Gastrocnemius medialis (tissue), 4 donors: Measurements from ENCODE around the gene DCLK2. TPM values are rescaled to one million over a fixed set of nuclear protein-coding genes. Genes with fewer than 3 reads are reported as not detected.

Source experiments
- ATAC-seq, 2 donors: fragments of 150-250 bp; one replicate each; pipeline ENCODE4 v1.9.1; 2016
- DNase-seq, 2 donors: peaks; one replicate each; pipeline ENCODE4 v3.0.0-alpha.2; 2019
- H3K27ac ChIP-seq, 4 donors: fragments of 200-600 bp; sonication (generic); 1 replicate in 1 of 4; 2 replicates in 3 of 4; pipeline ENCODE4 v1.5.1; 2016 to 2018; ENCODE audit warnings: mild to moderate bottlenecking in 2 of 4, moderate library complexity in 1 of 4
- H3K27me3 ChIP-seq, 3 donors: fragments of 200-600 bp; sonication (generic) in 2 of 3; 1 replicate in 1 of 3; 2 replicates in 2 of 3; pipeline versions ENCODE4 v1.5.1 to v1.6.0; 2016 to 2019; ENCODE audit warnings: mild to moderate bottlenecking in 1 of 3, moderate library complexity in 1 of 3
- H3K36me3 ChIP-seq, 2 donors: fragments of 200-600 bp; sonication (generic) in 1 of 2; one replicate each; pipeline ENCODE4 v1.5.1; 2017 to 2018
- H3K4me1 ChIP-seq, 2 donors: fragments of 200-600 bp; sonication (generic) in 1 of 2; one replicate each; pipeline ENCODE4 v1.5.1; 2016 to 2017; ENCODE audit warnings: mild to moderate bottlenecking in 2 of 2
- H3K4me3 ChIP-seq, 4 donors: fragments of 200-600 bp; sonication (generic) in 3 of 4; 1 replicate in 1 of 4; 2 replicates in 3 of 4; pipeline ENCODE4 v1.5.1; 2016 to 2019; ENCODE audit warnings: mild to moderate bottlenecking in 2 of 4
- H3K9me3 ChIP-seq, 3 donors: fragments of 200-600 bp; sonication (generic) in 2 of 3; 1 replicate in 1 of 3; 2 replicates in 2 of 3; pipeline ENCODE4 v1.5.1; 2016 to 2019
- POLR2A ChIP-seq, 2 donors: fragments of 450-650 bp; IDR thresholded peaks; one replicate each; pipeline ENCODE4 v1.6.1; 2017; ENCODE audit warnings: antibody characterized with exemption in 2 of 2, mild to moderate bottlenecking in 2 of 2, moderate library complexity in 2 of 2
- in situ Hi-C, 4 donors: fragments of 200-750 bp; cut with MboI; loops; one replicate each; pipeline versions ENCODE4 v1.15.0 to v1.8.0; 2017; ENCODE audit warnings: low sequenced_read_pairs in 4 of 4
- intact Hi-C: fragments of 100-400 bp; cut with DNase I; formaldehyde crosslinking; loops from one replicate; pipeline ENCODE4 v1.15.1; 2023; ENCODE audit warnings: low total_unique reads
- total RNA-seq, 4 donors: library from RNA; depleted of rRNA; stranded (reverse); fragments of >200 nt; gene quantifications; one replicate each; pipeline versions ENCODE4 v1.1.0 to v1.2.3, GENCODE V29; 2016
- TF ChIP-seq, protein P1 (sequence below), 5 experiments: fragments of 450-650 bp in 3 of 5; fragments of 200-600 bp in 2 of 5; sonication (generic) in 2 of 5; IDR thresholded peaks in 4 of 5; conservative IDR thresholded peaks in 1 of 5; 1 replicate in 4 of 5; 2 replicates in 1 of 5; pipeline ENCODE4 v1.5.1; 2016 to 2019; ENCODE audit warnings: antibody characterized with exemption in 5 of 5, mild to moderate bottlenecking in 3 of 5, moderate library complexity in 3 of 5

DCLK2 gene
- total RNA-seq, 4 donors from 2014 or later, result 0.29 to 0.97 (median 0.47) TPM

DNA sequence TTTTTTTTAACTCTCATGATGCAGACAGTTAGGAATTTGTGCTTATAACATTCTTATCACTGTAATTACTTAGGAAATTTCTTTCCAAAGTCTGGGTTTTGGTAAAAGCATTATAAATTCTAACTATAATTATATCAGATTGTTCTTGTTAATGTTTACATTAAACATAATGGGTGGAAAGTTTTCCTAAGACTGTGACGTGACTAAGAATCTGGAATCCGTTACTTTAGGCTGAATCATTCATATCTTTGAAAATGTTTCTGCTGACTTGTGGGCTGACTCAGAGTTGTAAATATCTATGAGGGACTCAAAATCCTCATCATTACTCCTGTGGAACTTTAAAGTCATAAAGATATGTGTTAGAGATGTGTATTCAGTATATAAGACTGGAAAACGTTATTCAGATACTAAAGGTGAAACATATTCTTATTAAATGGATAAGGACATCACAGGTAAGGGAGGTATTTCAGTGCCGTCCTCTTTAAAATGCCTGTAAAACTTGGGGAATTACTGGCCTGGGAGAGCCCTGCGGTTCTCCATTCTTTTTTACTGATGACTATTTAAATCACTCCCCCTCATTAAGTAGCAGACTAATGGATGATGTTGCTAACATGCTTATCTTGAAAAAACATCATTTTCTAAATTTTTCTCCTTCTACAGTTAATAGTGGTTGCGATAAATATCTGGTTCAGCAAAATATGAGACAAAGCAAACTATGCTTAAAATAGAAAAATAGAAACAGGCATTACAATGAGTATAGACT is 159.0 kb downstream of the DCLK2 start:
- DNase-seq (no peak), ATAC-seq (no peak)
- Histone ChIP-seq H3K9me3 (no peaks in the 10 kb centered on the region), H3K36me3 (no peaks in the 10 kb centered on the region), H3K27ac (no peak overlapping the region), H3K4me3 (no peak overlapping the region), H3K4me1 (no peaks in the 10 kb centered on the region), H3K27me3 (no peaks in the 10 kb centered on the region)
- intact Hi-C loops (no loop called here), in situ Hi-C loops (no loop called here)
- no peak for TF ChIP-seq POLR2A (IDR thresholded peaks at IDR 0.05)
- TF ChIP-seq, protein P1, sequence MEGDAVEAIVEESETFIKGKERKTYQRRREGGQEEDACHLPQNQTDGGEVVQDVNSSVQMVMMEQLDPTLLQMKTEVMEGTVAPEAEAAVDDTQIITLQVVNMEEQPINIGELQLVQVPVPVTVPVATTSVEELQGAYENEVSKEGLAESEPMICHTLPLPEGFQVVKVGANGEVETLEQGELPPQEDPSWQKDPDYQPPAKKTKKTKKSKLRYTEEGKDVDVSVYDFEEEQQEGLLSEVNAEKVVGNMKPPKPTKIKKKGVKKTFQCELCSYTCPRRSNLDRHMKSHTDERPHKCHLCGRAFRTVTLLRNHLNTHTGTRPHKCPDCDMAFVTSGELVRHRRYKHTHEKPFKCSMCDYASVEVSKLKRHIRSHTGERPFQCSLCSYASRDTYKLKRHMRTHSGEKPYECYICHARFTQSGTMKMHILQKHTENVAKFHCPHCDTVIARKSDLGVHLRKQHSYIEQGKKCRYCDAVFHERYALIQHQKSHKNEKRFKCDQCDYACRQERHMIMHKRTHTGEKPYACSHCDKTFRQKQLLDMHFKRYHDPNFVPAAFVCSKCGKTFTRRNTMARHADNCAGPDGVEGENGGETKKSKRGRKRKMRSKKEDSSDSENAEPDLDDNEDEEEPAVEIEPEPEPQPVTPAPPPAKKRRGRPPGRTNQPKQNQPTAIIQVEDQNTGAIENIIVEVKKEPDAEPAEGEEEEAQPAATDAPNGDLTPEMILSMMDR (IDR thresholded peaks at IDR 0.05 in 4 of 5, conservative IDR thresholded peaks at IDR 0.05 in 1 of 5), result no peak

DNA sequence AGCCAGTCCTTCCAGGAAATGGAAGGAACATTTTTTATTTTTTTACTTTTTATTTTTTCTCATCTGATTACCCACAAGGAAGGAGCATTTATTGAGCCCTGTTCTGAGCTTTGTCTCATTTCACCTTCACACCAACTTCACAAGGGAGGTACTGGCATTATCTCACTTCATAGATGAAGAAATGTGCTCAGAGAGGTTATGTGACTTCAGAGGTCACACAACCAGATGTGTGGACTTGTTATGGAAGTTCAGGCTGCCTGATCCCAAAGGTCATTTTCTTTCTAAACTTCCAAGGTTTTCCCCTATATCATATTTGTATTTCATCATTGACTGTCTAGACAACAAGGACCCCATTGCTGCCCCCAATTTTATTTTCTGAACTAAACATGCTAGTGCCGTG is 160.3 kb downstream of the DCLK2 start:
- Histone ChIP-seq H3K27ac (no peak overlapping the region), H3K36me3 (no peaks in the 10 kb centered on the region), H3K4me3 (no peak overlapping the region), H3K9me3 (no peaks in the 10 kb centered on the region), H3K27me3 (no peaks in the 10 kb centered on the region), H3K4me1 (no peaks in the 10 kb centered on the region)
- TF ChIP-seq POLR2A (IDR thresholded peaks at IDR 0.05), result no peak
- TF ChIP-seq, protein P1 (IDR thresholded peaks at IDR 0.05 in 4 of 5, conservative IDR thresholded peaks at IDR 0.05 in 1 of 5), result no peak
- no peak for DNase-seq
- intact Hi-C loops, result no loop called here
- in situ Hi-C loops, result no loop called here
- no peak for ATAC-seq

DNA sequence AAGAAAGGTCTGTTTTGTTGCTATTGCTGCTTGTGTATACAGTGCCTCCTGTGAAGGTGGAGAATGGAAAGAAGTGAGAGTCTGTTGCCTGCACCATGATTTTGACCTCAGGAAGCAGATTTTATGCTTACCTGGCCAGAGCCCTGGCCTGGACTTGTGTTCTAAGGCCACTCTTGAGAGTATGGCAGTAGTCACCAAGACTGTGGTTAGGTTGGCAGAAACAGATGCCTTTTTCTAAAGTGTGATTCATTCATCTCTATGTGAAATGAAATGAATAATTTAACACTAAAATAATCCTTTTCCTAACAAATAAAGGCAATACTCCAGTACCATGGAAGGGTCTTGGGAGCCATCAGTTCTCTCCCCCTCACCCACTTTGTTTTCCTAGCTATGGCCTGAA is 161.8 kb downstream of the DCLK2 start:
- ATAC-seq (no peak), DNase-seq (no peak)
- no peaks in the 10 kb centered on the region for H3K36me3 ChIP-seq
- intact Hi-C loops, result loop anchor here (5.0 kb wide), 1 partner anchor 258 kb away; no protein-coding TSS in a partner anchor
- H3K9me3 ChIP-seq, result no peaks in the 10 kb centered on the region
- no peak overlapping the region for H3K27ac ChIP-seq
- TF ChIP-seq POLR2A (IDR thresholded peaks at IDR 0.05), result no peak
- TF ChIP-seq, protein P1 (IDR thresholded peaks at IDR 0.05 in 4 of 5, conservative IDR thresholded peaks at IDR 0.05 in 1 of 5), result no peak
- no peaks in the 10 kb centered on the region for H3K27me3 ChIP-seq
- in situ Hi-C loops, result loop anchor here in 1 of 4 donors (10.0 kb wide), 1 partner anchor 235 kb away; no protein-coding TSS in a partner anchor
- no peaks in the 10 kb centered on the region for H3K4me1 ChIP-seq
- no peak overlapping the region for H3K4me3 ChIP-seq

DNA sequence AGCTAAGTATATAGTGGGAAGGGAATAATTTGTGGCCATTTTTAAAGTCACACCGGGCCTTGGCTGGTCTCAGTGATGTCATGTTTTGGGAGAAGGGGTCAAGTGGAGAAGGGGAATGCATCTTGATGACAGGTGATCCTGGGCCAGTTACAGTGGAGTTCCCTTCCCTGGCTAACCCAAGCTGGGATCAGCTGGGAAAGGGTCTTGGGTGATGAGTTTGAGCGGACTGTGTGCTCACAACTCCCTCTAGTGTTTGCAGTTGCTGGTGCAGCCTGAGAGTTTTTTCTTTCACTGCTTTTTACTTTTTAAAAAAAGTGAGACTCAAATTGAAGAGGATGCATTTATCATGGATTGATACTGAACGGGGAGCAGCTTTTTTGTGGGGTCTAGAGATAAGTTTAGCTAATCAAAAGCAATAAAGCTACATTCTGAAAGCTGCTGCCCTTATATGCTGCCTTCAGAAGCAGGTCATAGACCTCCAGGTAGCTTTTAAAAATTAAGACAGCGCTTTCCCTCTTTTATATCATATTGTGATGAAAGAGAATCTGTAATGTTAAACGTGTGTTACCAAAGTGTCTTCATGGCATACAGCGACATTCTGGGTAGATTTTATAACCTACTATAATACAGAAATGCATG is 164.7 kb downstream of the DCLK2 start:
- in situ Hi-C loops, result loop anchor here in 1 of 4 donors (10.0 kb wide), 1 partner anchor 238 kb away; no protein-coding TSS in a partner anchor
- H3K9me3 ChIP-seq, result no peaks in the 10 kb centered on the region
- ATAC-seq (no peak), DNase-seq (no peak)
- no peaks in the 10 kb centered on the region for H3K27me3 ChIP-seq
- no peak overlapping the region for H3K27ac ChIP-seq
- no peaks in the 10 kb centered on the region for H3K36me3 ChIP-seq
- intact Hi-C loops, result loop anchor here (2.0 to 5.0 kb wide), 2 partner anchors 232 to 261 kb away; no protein-coding TSS in a partner anchor
- H3K4me1 ChIP-seq, result no peaks in the 10 kb centered on the region
- H3K4me3 ChIP-seq, result no peak overlapping the region
- TF ChIP-seq, protein P1 (IDR thresholded peaks at IDR 0.05 in 4 of 5, conservative IDR thresholded peaks at IDR 0.05 in 1 of 5), result peak in 4 of 5 experiments; percentile 44 to 74 (median 60)
- no peak for TF ChIP-seq POLR2A (IDR thresholded peaks at IDR 0.05)
